ENCODE results near the gene KSR2.
"Not testable (repeated sequence)": the region's sequence is repeated elsewhere in the genome, so short reads cannot be mapped to it uniquely, and the experiment has no call there.

Gene KSR2

DNA sequence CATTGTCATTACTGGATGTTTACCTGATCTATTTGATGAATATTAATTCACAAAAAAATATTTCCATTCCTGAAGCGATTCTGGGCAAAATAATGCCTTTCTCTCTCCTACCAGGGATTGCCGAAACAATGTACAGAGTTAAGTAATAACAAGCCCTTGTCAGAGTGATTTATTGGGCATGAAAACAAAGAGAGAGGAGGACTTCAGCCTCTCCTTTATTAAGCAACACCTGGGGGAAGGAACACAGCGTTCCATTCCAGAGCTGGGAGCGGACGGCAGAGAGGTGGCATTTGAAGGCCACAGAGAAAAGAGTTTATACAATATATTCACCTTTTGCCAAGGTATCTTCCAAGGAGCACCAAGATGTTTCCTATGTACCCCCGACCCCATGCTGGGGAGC, 165.8 kb downstream of the KSR2 start:
- H3K4me3 Mint-ChIP-seq, result no peak overlapping the region
- no peak overlapping the region for H3K27ac Mint-ChIP-seq
- H3K36me3 Mint-ChIP-seq, result no peaks in the 10 kb centered on the region
- no peaks in the 10 kb centered on the region for H3K4me1 Mint-ChIP-seq
- H3K27me3 Mint-ChIP-seq, result peaks cover 4% of the 10 kb centered on the region
- no peaks in the 10 kb centered on the region for H3K9me3 Mint-ChIP-seq

DNA sequence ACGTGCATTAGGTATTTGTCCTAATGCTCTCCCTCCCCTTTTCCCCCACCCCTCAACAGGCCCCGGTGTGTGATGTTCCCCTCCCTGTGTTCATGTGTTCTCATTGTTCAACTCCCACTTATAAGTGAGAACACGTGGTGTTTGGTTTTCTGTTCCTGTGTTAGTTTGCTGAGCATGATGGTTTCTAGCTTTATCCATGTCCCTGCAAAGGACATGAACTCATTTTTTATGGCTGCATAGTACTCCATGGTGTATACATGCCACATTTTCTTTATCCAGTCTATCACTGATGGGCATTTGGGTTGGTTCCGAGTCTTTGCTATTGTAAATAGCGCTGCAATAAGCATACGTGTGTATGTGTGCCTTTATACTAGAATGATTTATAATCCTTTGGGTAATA, 168.1 kb downstream of the KSR2 start:
- H3K27me3 Mint-ChIP-seq, H3K4me3 Mint-ChIP-seq, H3K27ac Mint-ChIP-seq, H3K9me3 Mint-ChIP-seq, H3K4me1 Mint-ChIP-seq, H3K36me3 Mint-ChIP-seq: not testable (repeated sequence)

DNA sequence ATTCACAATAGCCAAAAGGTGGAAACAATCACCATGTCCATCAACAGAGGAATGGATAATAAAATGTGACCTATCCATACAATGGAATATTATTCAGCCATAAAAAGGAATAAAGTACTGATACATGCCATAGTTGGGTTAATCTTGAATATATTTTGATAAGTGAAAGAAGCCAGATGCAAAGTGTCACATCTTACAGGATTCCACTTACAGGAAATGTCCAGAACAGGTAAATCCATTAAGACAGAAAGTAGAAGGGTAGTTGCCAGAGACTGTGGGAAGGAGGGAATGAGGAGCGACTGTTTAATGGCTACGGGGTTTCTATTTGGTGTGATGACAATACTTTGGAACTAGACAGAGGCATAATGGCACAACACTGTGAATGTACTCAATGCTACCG, 171.6 kb downstream of the KSR2 start:
- Mint-ChIP-seq H3K27me3 (peaks cover 1% of the 10 kb centered on the region), H3K36me3 (no peaks in the 10 kb centered on the region), H3K4me3 (no peak overlapping the region), H3K9me3 (no peaks in the 10 kb centered on the region), H3K4me1 (no peaks in the 10 kb centered on the region), H3K27ac (no peak overlapping the region)

DNA sequence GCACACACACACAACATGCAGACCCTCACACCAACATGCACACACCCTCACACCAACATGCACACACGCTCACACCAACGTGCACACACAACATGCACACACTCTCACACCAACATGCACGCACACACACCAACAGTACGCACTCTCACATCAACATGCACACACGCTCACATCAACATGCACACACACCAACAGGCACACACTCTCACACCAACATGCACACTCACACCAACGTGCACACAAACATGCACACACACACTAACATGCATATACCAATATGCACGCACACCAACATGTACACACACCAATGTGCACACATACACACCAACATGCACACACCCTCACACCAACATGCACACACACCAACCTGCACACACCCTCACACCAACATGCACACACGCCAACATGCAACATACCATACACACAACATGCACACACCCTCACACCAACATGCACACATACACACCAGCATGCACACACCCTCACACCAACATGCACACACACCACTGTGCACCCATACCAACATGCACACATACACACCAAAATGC, 175.8 kb downstream of the KSR2 start:
- Mint-ChIP-seq H3K27ac (no peak overlapping the region), H3K4me3 (no peak overlapping the region), H3K36me3 (no peaks in the 10 kb centered on the region), H3K27me3 (no peaks in the 10 kb centered on the region), H3K4me1 (no peaks in the 10 kb centered on the region), H3K9me3 (no peaks in the 10 kb centered on the region)

DNA sequence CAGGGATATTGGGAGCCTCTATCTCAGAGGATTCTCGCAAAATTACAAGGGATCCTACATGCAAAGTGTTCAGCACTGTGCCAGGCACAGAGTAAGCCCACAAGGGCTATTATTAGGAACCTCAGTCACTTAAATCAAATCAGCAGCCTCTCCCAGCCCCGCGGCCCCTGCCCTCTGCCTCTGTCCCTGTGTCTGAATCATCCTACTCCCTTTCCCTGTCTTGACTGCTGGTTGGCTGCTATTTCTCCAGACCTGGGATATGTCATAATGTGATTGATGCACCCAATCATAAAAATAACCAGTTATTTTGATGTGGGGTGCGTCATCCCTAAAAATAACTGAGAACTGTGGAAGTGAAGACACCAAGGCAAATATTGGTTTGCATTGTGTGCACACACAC, 176.3 kb downstream of the KSR2 start:
- Mint-ChIP-seq H3K4me1 (no peaks in the 10 kb centered on the region), H3K9me3 (no peaks in the 10 kb centered on the region), H3K27ac (no peak overlapping the region), H3K27me3 (no peaks in the 10 kb centered on the region), H3K4me3 (no peak overlapping the region), H3K36me3 (no peaks in the 10 kb centered on the region)

DNA sequence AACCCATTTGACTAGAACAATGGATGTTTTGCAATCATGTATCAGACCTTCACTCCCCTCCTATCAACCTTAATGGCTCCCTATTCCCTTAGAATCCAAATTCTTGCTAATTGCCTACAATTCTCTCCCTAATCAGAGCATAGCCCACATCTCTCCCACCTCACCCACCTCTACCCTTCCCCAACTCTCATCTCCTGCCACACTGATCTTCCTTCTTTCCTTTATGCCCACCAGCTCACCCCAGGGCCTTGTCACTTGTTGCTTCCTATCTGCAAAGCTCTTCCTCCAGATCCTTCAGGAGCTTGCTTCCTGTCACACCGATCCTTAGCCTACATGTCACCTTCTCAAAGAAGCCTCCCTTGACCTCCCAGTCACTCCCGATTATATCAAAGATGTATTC, 177.8 kb downstream of the KSR2 start:
- H3K9me3 Mint-ChIP-seq, result no peaks in the 10 kb centered on the region

DNA sequence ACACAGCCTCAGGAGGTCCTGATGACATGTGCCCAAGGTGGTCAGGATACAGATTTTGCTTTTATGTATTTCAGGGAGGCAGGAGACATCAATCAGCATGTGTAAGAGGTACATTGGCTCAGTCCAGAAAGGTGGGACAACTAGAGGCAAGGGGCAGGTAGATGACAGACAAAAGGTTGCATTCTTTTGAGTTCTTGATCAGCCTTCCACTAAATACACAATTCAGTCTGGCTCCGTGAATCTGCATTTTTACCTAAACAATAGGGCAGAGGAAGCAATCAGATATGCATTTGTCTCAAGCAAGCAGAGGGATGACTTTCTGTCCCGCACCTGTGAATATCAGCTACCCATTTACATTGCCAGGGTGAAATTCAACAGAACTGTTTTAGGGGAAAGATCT, 178.6 kb downstream of the KSR2 start:
- peaks cover 5% of the 10 kb centered on the region for H3K9me3 Mint-ChIP-seq
- H3K4me1 Mint-ChIP-seq, result no peaks in the 10 kb centered on the region
- no peak overlapping the region for H3K27ac Mint-ChIP-seq
- peaks cover 1% of the 10 kb centered on the region for H3K27me3 Mint-ChIP-seq
- H3K4me3 Mint-ChIP-seq, result no peak overlapping the region
- H3K36me3 Mint-ChIP-seq, result no peaks in the 10 kb centered on the region

More for the DNA sequence above, 177.8 kb downstream of the KSR2 start:
- no peaks in the 10 kb centered on the region for H3K36me3 Mint-ChIP-seq
- no peak overlapping the region for H3K27ac Mint-ChIP-seq
- no peaks in the 10 kb centered on the region for H3K4me1 Mint-ChIP-seq
- H3K27me3 Mint-ChIP-seq, result no peaks in the 10 kb centered on the region
- no peak overlapping the region for H3K4me3 Mint-ChIP-seq

DNA sequence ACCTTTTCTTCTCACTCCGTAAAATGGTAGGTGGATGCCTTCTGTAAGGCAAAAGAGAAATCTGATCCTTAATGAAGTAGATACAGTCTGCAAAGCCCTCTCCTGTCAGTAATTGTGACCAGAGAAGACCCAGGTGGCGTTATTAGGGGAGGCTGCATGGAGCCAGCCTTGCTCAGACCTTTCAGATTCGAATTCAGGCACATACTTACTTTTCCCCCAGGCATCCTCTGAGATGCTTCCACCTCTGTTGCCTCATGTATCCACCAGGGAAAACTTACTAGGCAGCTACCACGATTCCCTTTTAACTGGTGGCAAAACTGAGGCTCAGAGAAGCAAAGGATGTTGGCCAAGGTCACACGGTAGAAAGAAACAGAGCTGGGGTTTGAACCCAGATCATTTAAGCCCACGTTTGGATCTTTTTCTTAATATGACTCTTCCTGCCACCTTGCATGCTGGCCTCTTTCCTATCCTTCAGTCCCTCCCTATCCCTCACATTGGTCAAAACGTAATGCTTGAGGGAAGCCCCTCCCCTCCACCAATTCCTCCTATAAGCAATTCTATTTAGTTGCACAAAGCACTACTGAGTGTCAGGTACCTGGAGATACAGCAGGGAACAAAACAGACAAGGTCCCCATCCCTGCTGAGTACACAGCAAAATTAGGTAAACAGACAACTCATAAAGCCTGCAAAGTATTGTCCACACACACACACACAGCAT, 179.4 kb downstream of the KSR2 start:
- Mint-ChIP-seq H3K4me1 (no peaks in the 10 kb centered on the region), H3K36me3 (no peaks in the 10 kb centered on the region), H3K27ac (no peak overlapping the region), H3K4me3 (no peak overlapping the region), H3K27me3 (peaks cover 1% of the 10 kb centered on the region), H3K9me3 (peaks cover 5% of the 10 kb centered on the region)

DNA sequence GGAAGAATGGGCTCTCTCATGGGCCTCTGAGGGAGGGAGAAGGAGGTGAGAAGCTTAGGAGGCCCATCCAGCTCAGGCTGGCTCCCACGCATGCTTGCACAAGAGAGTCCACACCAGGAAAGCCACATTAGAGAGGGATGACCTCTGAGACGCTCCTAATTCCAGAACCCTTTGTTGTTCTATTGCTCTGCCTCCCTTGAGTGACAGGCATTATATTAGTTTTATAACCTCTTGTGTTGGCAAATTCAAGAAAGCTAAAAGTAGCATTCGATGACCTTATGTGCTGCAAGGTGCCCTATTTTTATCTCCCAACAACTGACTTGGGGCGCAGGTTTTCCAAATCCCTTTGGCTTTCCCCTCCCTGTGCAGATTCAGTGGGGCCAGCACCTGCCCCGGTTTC, 190.1 kb downstream of the KSR2 start:
- no peaks in the 10 kb centered on the region for H3K9me3 Mint-ChIP-seq
- peaks cover 8% of the 10 kb centered on the region for H3K27me3 Mint-ChIP-seq
- H3K4me3 Mint-ChIP-seq, result no peak overlapping the region
- H3K36me3 Mint-ChIP-seq, result no peaks in the 10 kb centered on the region
- H3K27ac Mint-ChIP-seq, result no peak overlapping the region
- no peaks in the 10 kb centered on the region for H3K4me1 Mint-ChIP-seq

DNA sequence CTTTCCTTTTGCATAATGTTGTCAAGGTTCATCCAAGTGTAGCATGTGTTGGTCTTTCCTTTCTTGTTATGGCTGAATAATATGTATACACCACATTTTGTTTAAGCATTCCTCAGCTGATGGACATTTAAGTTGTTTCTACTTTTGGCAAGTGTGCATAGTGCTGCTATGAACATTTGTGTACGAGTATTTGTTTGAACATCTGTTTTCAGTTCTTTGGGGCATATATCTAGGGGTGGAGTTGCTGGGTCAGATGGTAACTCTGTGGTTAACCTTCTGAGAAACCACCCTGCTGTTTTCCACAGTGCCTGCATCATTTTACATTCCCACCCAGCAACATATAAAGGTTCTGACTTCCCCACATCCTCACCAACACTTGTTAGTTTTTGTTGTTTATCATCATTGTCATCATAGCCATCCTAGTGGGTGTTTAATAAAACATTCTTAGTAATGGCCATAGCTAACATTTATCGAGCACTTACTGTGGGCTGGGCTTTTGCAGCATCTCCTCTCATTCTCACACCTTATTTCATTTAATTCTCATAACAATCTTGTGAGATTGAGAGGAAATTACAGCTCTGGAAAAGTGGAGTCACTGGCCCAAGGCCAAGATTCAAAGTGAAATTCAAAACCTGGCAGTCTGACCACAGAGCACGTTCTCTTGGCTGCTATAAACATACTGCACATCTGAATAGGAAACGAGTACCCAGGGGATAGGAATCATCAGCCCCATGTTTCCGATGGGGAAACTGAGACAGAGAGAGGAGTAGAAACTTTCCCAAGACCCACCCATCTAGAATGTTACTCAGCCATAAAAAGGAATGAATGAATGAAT, 193.6 kb downstream of the KSR2 start:
- Mint-ChIP-seq H3K36me3 (no peaks in the 10 kb centered on the region), H3K4me3 (no peak overlapping the region), H3K27ac (no peak overlapping the region)

DNA sequence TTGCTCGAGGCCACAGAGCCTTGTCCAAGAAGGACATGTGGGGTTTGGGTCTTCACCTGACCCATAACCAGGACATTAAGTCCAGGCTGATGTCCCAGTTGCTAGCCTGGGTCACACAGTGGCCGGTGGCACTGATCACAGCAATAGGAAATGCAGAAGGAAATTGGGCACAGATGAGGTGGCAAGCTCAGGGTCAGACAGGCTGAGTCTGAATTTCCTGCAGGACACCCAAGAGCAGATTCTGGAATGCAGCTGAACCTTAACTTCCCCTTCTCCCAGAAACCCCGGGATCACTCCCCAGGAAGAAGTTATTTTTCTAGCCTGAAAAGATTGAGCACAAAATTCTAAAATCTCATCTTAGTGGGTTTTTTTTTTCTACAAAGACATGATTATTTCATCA, 199.9 kb downstream of the KSR2 start:
- no peaks in the 10 kb centered on the region for H3K36me3 Mint-ChIP-seq
- peaks cover 14% of the 10 kb centered on the region for H3K9me3 Mint-ChIP-seq
- H3K27ac Mint-ChIP-seq, result no peak overlapping the region
- no peak overlapping the region for H3K4me3 Mint-ChIP-seq
- no peaks in the 10 kb centered on the region for H3K4me1 Mint-ChIP-seq
- peaks cover 3% of the 10 kb centered on the region for H3K27me3 Mint-ChIP-seq

More for the DNA sequence above, 193.6 kb downstream of the KSR2 start:
- H3K4me1 Mint-ChIP-seq, result no peaks in the 10 kb centered on the region
- peaks cover 3% of the 10 kb centered on the region for H3K27me3 Mint-ChIP-seq
- no peaks in the 10 kb centered on the region for H3K9me3 Mint-ChIP-seq

DNA sequence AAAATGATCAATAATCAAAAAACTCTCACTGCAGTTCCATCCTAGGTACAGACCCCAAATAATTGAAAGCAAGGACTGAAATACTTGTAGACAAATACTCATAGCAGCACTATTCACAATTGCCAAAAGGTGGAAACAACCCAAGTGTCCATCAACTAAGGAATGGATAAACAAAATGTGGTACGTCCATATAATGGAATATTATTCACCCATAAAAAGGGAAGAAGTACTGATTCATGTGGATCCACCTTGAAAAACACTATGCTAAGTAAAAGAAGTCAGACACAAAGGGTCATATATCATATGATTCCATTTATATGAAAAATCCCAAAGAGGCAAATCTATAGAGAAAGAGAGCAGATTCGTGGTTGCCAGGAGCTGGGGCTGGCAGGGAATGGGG, 202.8 kb downstream of the KSR2 start:
- Mint-ChIP-seq H3K4me1 (no peaks in the 10 kb centered on the region), H3K27me3 (peaks cover 3% of the 10 kb centered on the region)

DNA sequence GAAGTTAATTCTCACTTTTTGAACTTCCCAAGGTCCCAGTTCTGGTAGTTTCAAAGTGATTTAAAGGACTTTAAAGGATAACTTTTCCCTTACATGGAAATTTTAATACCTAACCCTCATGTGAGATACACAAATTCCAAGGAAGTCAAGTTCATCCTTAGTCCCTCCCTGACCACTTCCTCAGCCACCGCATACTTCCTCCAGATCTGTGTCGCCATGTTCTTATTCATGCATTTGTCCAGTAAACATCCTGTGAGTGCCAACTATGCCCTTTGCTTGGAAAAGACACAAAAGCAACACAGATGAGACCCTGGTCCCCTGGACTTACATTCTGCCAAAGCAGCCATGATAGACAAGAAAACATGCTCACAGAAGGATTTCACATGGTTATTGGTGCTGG, 206.6 kb downstream of the KSR2 start:
- peaks cover 3% of the 10 kb centered on the region for H3K27me3 Mint-ChIP-seq
- H3K36me3 Mint-ChIP-seq, result no peaks in the 10 kb centered on the region
- no peaks in the 10 kb centered on the region for H3K4me1 Mint-ChIP-seq
- H3K27ac Mint-ChIP-seq, result no peak overlapping the region
- H3K9me3 Mint-ChIP-seq, result peaks cover 14% of the 10 kb centered on the region
- H3K4me3 Mint-ChIP-seq, result no peak overlapping the region

More for the DNA sequence above, 202.8 kb downstream of the KSR2 start:
- Mint-ChIP-seq H3K36me3 (no peaks in the 10 kb centered on the region), H3K9me3 (peaks cover 14% of the 10 kb centered on the region), H3K27ac (no peak overlapping the region), H3K4me3 (no peak overlapping the region)

DNA sequence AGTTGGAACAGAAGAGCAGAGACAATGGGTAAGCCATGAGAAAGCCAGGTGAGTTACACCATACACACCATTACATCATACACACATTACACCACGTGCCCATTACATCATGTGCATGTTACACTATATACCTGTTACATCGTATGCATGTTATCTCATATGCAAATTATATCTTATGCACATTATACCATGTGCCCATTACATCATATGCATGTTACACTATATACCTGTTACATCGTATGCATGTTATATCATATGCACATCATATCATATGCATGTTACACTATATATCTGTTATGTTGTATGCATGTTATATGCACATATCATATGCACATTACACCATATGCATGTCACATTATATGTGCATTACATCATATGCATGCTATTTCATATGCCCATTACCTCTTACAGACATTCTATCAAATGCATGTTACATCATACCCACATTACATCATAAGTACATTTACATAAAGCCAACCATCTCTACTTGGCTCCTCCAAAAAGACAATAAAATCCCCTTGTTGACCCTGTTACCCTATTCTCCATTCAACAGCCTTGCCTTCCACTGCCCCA, 207.2 kb downstream of the KSR2 start:
- peaks cover 3% of the 10 kb centered on the region for H3K27me3 Mint-ChIP-seq
- no peaks in the 10 kb centered on the region for H3K4me1 Mint-ChIP-seq
- H3K4me3 Mint-ChIP-seq, result no peak overlapping the region
- no peak overlapping the region for H3K27ac Mint-ChIP-seq
- peaks cover 14% of the 10 kb centered on the region for H3K9me3 Mint-ChIP-seq
- H3K36me3 Mint-ChIP-seq, result no peaks in the 10 kb centered on the region

DNA sequence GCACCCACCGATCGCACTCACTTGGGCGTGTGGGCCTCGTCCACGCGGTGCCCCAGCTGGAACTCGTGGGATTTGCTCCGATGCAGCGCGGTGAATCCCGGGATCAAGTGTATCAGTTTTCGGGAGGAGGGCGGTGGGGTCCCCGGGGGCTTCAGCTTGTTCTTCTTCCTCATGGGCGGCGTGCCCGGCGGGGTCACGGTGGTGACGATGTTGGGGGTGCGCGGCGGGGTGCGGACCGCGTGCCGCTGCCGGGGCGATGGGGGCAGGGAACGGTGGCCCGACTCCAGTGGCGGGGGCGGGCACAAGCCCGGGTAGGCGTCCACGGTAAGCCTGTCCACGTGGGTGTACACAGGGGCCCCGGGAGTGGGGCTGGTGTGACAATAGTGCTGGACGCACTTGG, 207.8 kb downstream of the KSR2 start:
- Mint-ChIP-seq H3K27ac (no peak overlapping the region), H3K27me3 (no peaks in the 10 kb centered on the region), H3K4me1 (no peaks in the 10 kb centered on the region), H3K9me3 (peaks cover 8% of the 10 kb centered on the region), H3K36me3 (no peaks in the 10 kb centered on the region), H3K4me3 (no peak overlapping the region)

DNA sequence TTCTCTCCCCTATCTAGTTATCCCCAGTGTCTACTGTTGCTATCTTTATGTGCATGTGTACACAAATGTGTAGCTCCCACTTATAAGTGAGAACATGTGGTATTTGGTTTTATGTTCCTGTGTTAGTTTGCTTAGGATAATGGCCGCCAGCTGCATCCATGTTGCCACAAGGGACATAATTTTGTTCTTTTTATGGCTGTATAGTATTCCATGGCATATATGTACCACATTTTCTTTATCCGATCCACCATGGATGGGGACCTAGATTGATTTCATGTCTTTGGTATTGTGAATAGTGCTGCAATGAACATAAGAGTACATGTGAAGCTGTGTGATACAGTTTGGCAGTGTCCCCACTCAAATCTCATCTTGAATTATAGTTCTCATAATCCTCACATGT, 218.1 kb downstream of the KSR2 start:
- no peaks in the 10 kb centered on the region for H3K9me3 Mint-ChIP-seq
- H3K27me3 Mint-ChIP-seq, result peaks cover 4% of the 10 kb centered on the region
- H3K4me3 Mint-ChIP-seq, result no peak overlapping the region
- H3K4me1 Mint-ChIP-seq, result no peaks in the 10 kb centered on the region
- H3K27ac Mint-ChIP-seq, result no peak overlapping the region
- H3K36me3 Mint-ChIP-seq, result no peaks in the 10 kb centered on the region
